GM18526 (cell line): ENCODE measurements around the gene QKI.

ENCODE experiments used
- POLR2A ChIP-seq: IDR thresholded peaks from 3 replicates; pipeline ENCODE4 v1.6.1; 2011; ENCODE audit not compliant: insufficient read length; ENCODE audit errors: extremely low read depth

QKI gene

DNA sequence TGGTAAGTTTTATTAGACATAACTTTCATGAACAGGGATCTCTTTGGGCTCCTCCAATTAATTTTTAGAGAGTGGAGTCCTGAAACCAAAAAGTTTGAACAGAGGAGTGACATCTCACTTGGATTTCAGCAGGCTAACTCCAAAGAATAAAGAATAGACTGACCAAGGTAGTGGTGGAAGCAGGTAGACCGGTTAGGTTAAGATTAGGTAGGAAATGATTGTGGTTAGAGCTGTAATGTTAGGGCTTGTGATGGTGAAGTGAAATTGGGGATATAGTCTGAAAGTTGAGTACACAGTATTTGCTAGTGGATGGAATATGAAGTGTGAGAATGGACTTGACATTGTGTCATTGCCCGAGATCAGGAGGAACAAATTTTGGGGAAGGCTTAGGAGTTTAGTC lies 27.8 kb downstream of the QKI start:
- TF ChIP-seq POLR2A: no peak

- TF ChIP-seq POLR2A: no peak
These were observed 29.6 kb downstream of the QKI start for GRCh38 chr6:163444077-163444476.

- no peak for TF ChIP-seq POLR2A
These were observed 32.0 kb downstream of the QKI start for GRCh38 chr6:163446549-163446948.

DNA sequence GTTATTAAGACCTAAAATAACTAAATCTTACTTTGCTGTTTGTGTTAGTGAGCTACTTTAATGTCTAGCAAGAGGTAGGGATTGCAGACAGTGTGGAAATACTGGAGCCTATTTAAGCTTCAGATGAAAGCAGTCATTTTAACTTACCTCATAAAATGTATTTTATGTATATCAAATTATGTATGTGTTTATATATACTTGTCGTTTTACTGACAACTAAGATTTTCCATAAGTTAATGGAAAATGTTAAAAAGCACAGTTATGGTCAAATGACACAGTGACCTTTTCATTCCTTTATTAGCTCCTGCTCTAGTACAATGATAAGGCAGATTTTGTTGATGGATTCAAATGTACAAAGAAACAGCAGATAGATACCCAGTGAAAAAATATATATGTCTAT lies 34.6 kb downstream of the QKI start:
- TF ChIP-seq POLR2A: no peak

DNA sequence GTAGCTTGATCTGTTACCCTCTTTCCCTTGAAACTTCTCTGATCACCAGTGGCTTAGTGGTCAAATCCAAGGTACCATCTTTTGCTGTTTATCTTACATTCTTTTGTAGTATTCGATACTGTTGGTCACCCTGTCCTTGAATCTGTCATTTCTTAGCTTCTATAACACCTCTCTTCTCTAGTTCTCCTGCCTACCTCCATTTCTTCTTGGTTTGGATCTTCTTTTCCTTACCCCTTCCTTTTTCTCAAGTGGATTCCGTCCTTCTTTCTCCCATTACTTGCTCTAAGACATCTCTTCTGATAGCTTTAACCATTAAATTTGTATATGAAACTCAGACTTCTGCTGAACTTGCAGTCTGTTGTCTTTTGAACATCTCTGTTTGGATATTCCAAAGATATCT lies 39.9 kb downstream of the QKI start:
- TF ChIP-seq POLR2A: no peak

- no peak for TF ChIP-seq POLR2A
These were observed 41.0 kb downstream of the QKI start for GRCh38 chr6:163455552-163455951.

DNA sequence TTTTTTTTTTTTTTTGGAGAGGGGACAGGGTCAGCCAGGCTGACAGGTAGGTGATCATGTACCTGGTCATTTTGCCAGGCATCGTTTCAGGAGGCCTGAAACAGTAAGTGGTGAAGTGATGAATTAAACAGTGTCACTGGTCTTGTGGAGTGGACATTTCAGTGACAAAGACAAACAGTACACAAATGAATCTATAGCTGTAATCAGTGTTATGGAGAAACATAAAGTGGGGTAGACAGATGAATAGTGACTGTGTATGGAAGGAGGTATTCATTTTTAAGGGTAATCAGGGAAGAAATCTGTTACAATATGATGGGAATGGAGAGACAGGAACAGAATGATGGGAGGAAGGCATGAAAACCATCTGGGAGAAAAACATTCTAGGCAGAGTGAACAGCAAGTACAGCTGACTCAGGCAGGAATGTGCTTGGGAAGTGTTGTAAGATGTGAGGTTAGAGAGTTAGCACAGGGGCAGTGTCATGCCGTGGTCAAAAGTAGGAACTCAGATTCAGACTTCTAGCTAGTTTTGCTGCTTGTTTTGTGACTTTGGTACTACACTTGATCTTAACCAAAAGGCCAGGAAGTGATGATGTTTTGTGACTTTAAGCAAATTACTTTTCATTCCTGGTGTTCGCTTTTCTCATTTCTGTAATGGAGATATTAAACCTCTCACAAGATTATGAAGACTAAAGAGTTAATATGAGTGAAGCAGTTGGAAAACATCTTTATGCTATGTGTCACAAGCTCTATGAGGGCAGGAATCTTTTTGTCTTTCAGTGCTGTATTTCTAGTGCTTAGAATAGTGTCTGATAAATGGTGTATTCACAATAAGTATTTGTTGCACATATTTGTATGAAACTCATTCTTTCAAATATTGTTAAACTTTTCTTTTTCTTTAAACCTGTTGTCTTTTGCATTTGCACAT lies 43.4 kb downstream of the QKI start:
- TF ChIP-seq POLR2A: no peak

GRCh38 chr6:163459007-163459406 lies 44.5 kb downstream of the QKI start:
- no peak for TF ChIP-seq POLR2A

DNA sequence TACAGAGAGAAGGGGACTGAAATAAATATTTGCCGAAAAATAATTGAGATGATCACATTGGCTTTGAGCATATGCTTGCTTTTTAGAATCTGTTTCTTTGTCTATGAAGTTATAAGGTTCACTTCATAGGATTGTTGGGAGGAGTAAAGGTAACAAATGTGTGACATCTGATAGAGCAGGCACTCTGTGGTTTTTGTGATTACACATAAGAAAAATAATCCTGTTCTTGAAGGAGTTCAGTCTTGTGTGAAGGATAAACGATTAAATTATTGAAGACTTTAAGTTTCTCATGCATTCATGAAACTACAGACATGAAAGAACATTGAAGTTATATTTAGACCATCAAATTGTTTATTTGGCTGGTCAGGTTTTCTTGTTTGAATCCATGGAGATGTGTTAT lies 45.0 kb downstream of the QKI start:
- no peak for TF ChIP-seq POLR2A

DNA sequence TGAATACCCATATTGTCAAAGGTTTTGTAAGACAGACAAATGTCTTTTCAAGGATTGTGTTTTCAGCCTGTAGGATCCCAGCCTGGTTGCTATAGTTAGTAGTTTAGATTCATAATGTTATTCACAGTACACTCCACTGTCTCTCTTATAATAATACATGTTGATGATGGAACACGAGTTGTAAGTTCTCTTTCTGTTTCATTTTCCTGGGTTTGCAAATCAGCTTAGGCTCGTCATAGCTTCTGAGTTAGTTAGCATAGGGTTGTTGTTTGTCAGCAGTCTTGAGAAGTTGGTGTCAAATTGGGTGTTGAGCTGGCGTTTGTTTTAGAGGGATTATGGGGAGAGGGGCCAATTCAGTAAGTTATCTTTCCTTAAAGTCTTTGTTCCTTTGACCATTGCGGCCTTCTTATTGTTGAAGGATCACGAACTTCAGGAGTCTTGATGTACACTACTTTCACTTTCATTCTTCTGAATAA lies 45.8 kb downstream of the QKI start:
- TF ChIP-seq POLR2A: no peak

DNA sequence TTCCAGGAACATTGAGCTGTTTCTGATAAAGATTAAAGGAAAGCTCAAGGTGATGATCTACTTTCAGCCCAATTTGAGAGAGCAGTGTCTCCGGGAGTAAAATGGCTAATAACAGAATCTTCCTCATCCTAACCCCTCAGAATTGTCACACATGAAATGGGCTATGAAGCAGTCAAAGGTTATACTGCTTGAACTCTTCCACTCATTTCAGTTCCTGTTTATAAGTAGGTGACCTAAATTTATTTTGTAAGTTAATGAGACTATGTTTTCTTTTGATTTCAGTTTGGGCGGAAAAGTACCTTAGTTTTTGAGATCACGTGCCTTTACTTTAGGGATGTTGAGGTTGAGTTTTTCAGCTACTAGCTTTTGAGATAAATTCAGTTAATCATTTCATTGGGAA lies 47.2 kb downstream of the QKI start:
- TF ChIP-seq POLR2A: no peak

- no peak for TF ChIP-seq POLR2A
These were observed 48.7 kb downstream of the QKI start for GRCh38 chr6:163463180-163463579.

DNA sequence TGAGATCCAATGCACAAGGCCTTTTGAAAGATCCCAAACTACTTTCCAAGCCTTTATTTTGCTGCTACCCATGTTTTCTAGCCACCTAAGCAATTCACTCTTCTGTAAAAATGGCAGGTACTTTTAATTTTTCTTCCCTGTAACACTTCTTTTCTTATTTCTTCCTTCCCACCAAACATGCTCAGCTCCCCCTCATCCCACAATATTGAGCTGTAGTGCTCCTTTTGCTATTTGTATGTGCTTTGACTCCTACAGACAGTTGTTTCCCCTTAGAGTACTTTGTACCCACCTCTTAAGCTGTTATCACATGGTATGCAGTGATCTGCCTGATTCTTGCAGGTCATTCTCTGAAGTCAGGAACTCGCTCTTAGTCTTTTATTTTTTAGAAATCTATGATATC lies 49.3 kb downstream of the QKI start:
- TF ChIP-seq POLR2A: no peak

DNA sequence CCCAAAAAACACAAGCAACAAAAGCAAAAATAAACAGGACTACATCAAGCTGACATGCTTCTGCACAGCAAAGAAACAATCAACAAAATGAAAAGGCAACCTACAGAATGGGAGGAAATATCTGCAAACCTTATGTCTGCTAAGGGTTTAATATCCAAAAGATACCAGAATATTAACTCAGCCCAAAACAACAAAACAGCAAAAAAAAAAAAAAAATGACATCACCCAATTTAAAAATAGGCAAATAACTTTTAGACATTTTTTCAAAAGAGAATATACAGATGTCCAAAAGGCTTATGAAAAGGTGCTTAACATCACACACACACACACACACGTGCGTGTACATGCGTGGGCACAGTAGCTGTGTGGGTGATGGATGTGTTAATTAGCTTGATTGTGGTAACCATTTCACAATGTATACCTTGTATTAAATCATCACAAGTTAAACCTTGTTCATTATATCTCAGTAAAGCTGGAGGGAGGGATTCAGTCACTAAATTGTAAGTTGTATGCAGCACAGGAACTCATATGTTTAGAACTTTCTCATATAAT lies 52.4 kb downstream of the QKI start:
- no peak for TF ChIP-seq POLR2A

GRCh38 chr6:163468738-163469137 lies 54.2 kb downstream of the QKI start:
- no peak for TF ChIP-seq POLR2A

- TF ChIP-seq POLR2A: no peak
These were observed 55.0 kb downstream of the QKI start for GRCh38 chr6:163469459-163469985.
